HEK293 (cell line): ENCODE results near the gene ADCY10.
"Not testable (repeated sequence)": the region's sequence is repeated elsewhere in the genome, so short reads cannot be mapped to it uniquely, and the experiment has no call there.

Experiments
- CTCF ChIA-PET: fragments of 350-600 bp; formaldehyde crosslinking; extraction: SDS; loops from one replicate; lab custom pipeline; 2021; ENCODE audit warnings: antibody characterized with exemption; lab: Yijun Ruan, JAX
- POLR2A ChIA-PET: fragments of 300-600 bp; formaldehyde crosslinking; extraction: SDS; loops from one replicate; lab custom pipeline; 2020; ENCODE audit warnings: antibody characterized with exemption, inconsistent platforms; lab: Yijun Ruan, JAX
- H3K27ac ChIP-seq: fragments of 200-500 bp; sonication (Bioruptor generic); 2 replicates; pipeline ENCODE4 v1.5.1; 2014; ENCODE audit warnings: low read depth, low read length, control low read depth, inconsistent platforms; ENCODE audit errors: extremely low read depth
- H3K36me3 ChIP-seq, 2 experiments: fragments of 200-500 bp in 1 of 2; sonication (Bioruptor generic) in 1 of 2; 1 replicate in 1 of 2; 2 replicates in 1 of 2; pipeline ENCODE4 v1.5.1; 2014 to 2017; ENCODE audit warnings: inconsistent platforms in 2 of 2, low read length in 2 of 2; ENCODE audit not compliant: control insufficient read depth in 2 of 2, insufficient read depth in 1 of 2
- H3K4me1 ChIP-seq: fragments of 200-500 bp; sonication (Bioruptor generic); 2 replicates; pipeline ENCODE4 v1.5.1; 2014; ENCODE audit warnings: mild to moderate bottlenecking, low read length, inconsistent platforms; ENCODE audit not compliant: control insufficient read depth, insufficient read depth
- H3K4me3 ChIP-seq: 2 replicates; pipeline ENCODE4 v1.5.1; 2011; ENCODE audit warnings: low read depth, mild to moderate bottlenecking, control low read depth, low read length, moderate library complexity
- H3K9me3 ChIP-seq: fragments of 200-500 bp; sonication (Bioruptor generic); 2 replicates; pipeline ENCODE4 v1.5.1; 2014; ENCODE audit warnings: low read depth, low read length, inconsistent platforms; ENCODE audit not compliant: control insufficient read depth, insufficient read depth
- BCL11A ChIP-seq: fragments of 450-650 bp; formaldehyde crosslinking; IDR thresholded peaks from 2 replicates; pipeline ENCODE4 v1.5.1; 2016; ENCODE audit warnings: low read depth, missing biosample characterization, missing genetic modification characterization
- MYNN ChIP-seq: fragments of 450-650 bp; formaldehyde crosslinking; IDR thresholded peaks from 2 replicates; pipeline ENCODE4 v1.5.1; 2016; ENCODE audit warnings: missing biosample characterization, missing genetic modification characterization, borderline replicate concordance
- PBX3 ChIP-seq: sonication (generic); formaldehyde crosslinking; IDR thresholded peaks from 2 replicates; pipeline ENCODE4 v1.8.1; 2022; ENCODE audit warnings: mild to moderate bottlenecking, moderate library complexity, missing genetic modification reagents
- PRDM1 ChIP-seq: fragments of 450-650 bp; formaldehyde crosslinking; IDR thresholded peaks from 2 replicates; pipeline ENCODE4; 2016; ENCODE audit warnings: missing biosample characterization, missing genetic modification characterization
- TRIM28 ChIP-seq: IDR thresholded peaks from 2 replicates; pipeline ENCODE4 v1.6.1; 2011; ENCODE audit warnings: low read length, control low read depth, borderline replicate concordance
- ZFP41 ChIP-seq: fragments of 450-650 bp; formaldehyde crosslinking; IDR thresholded peaks from 2 replicates; pipeline ENCODE4 v1.5.1; 2016; ENCODE audit warnings: missing biosample characterization, missing genetic modification characterization, borderline replicate concordance
- ZNF138 ChIP-seq: fragments of 450-650 bp; formaldehyde crosslinking; IDR thresholded peaks from 2 replicates; pipeline ENCODE4 v1.5.1; 2016; ENCODE audit warnings: missing biosample characterization, missing genetic modification characterization, borderline replicate concordance
- ZNF146 ChIP-seq: fragments of 450-650 bp; formaldehyde crosslinking; IDR thresholded peaks from 2 replicates; pipeline ENCODE4 v1.5.1; 2016; ENCODE audit warnings: missing biosample characterization, missing genetic modification characterization
- ZNF223 ChIP-seq: fragments of 450-650 bp; formaldehyde crosslinking; IDR thresholded peaks from 2 replicates; pipeline ENCODE4 v1.5.1; 2016; ENCODE audit warnings: missing biosample characterization, missing genetic modification characterization
- ZNF24 ChIP-seq: fragments of 450-650 bp; formaldehyde crosslinking; IDR thresholded peaks from 2 replicates; pipeline ENCODE4 v1.5.1; 2016; ENCODE audit warnings: missing biosample characterization, missing genetic modification characterization
- ZNF394 ChIP-seq: fragments of 450-650 bp; formaldehyde crosslinking; IDR thresholded peaks from 2 replicates; pipeline ENCODE4 v1.5.1; 2016; ENCODE audit warnings: missing biosample characterization, missing genetic modification characterization, mild to moderate bottlenecking, moderate library complexity, borderline replicate concordance
- ZNF529 ChIP-seq: fragments of 450-650 bp; formaldehyde crosslinking; IDR thresholded peaks from 2 replicates; pipeline ENCODE4 v1.5.1; 2017; ENCODE audit warnings: missing genetic modification characterization, missing biosample characterization; ENCODE audit not compliant: insufficient replicate concordance
- ZNF626 ChIP-seq: fragments of 450-650 bp; sonication (Bioruptor Pico); formaldehyde crosslinking; IDR thresholded peaks from 2 replicates; pipeline ENCODE4 v1.5.1; 2018; ENCODE audit warnings: missing biosample characterization, missing genetic modification characterization, inconsistent platforms
- ZNF837 ChIP-seq: fragments of 450-650 bp; formaldehyde crosslinking; IDR thresholded peaks from 2 replicates; pipeline ENCODE4 v1.5.1; 2016; ENCODE audit warnings: missing biosample characterization, missing genetic modification characterization
- ZNF843 ChIP-seq: fragments of 450-650 bp; formaldehyde crosslinking; IDR thresholded peaks from 2 replicates; pipeline ENCODE4 v1.5.1; 2016; ENCODE audit warnings: missing biosample characterization, missing genetic modification characterization
- TF ChIP-seq, protein P1 (sequence below): fragments of 450-650 bp; formaldehyde crosslinking; IDR thresholded peaks from 2 replicates; pipeline ENCODE4; 2016; ENCODE audit warnings: missing biosample characterization, missing genetic modification characterization

ADCY10 gene

GRCh38 chr1:167808104-167808503 is 105.8 kb downstream of the ADCY10 start (continued):
- TF ChIP-seq PBX3 (CRISPR knock-in tag): no peak
- TF ChIP-seq PRDM1: no peak
- TF ChIP-seq BCL11A: no peak
- no peak for TF ChIP-seq ZNF223 (tag by site-specific recombination)
- TF ChIP-seq MYNN (tag by site-specific recombination): no peak
- TF ChIP-seq, protein P1, sequence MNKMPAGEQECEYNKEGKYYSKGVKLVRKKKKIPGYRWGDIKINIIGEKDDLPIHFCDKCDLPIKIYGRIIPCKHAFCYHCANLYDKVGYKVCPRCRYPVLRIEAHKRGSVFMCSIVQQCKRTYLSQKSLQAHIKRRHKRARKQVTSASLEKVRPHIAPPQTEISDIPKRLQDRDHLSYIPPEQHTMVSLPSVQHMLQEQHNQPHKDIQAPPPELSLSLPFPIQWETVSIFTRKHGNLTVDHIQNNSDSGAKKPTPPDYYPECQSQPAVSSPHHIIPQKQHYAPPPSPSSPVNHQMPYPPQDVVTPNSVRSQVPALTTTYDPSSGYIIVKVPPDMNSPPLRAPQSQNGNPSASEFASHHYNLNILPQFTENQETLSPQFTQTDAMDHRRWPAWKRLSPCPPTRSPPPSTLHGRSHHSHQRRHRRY: no peak
- no peak for TF ChIP-seq ZNF394 (tag by site-specific recombination)
- TF ChIP-seq ZNF626 (tag by site-specific recombination): no peak

DNA sequence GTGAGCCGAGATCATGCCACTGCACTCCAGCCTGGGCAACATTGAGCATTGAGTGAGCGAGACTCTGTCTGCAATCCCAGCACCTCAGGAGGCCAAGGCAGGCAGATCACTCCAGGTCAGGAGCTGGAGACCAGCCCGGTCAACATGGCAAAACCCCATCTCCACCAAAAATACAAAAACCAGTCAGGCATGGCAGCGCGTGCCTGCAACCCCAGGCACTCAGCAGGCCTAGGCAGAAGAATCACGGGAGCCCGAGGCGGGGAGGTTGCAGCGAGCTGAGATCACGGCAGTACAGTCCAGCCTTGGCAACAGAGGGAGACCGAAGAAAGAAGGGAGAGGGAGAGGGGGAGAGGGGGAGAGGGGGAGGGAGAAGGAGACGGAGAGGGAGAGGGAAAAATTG is 107.3 kb downstream of the ADCY10 start:
- POLR2A ChIA-PET, H3K9me3 ChIP-seq, H3K36me3 ChIP-seq, H3K4me3 ChIP-seq, H3K4me1 ChIP-seq, H3K27ac ChIP-seq: not testable (repeated sequence)
- CTCF ChIA-PET: interaction anchor here (0.7 kb wide), 1 partner anchor 28 kb away, joined by 3 read pairs; no protein-coding TSS in a partner anchor

- CTCF ChIA-PET, H3K27ac ChIP-seq, H3K9me3 ChIP-seq, H3K4me3 ChIP-seq, H3K4me1 ChIP-seq, POLR2A ChIA-PET, H3K36me3 ChIP-seq: not testable (repeated sequence)
Measured at GRCh38 chr1:167806235-167806634, 107.7 kb downstream of the ADCY10 start.

DNA sequence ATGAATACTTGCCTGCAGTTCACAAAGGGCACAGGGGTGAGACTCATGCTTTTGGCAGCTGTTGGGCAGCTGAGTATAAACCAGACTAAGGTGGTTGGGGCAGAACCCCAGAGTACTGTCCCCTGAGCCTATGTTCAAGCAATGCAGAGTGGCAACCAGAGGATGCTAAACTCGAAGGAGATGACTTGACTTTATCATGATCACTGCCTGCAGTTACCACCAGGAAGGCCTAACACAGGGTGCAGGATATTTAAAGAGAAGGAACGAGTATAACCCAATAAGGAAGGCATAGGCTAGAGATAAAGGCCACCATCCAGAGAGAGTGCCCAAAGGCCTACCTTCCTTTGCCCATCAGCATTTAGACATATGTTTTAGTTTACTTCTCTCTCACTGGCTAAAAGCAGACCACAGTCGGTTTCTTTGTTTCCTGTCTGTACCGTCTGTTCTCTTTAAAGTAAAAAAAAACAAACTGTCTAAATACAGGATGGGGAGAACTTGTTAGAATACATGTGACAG is 108.8 kb downstream of the ADCY10 start:
- Histone ChIP-seq H3K36me3 (no peaks in the 10 kb centered on the region), H3K27ac (no peak overlapping the region), H3K4me1 (no peaks in the 10 kb centered on the region), H3K9me3 (no peaks in the 10 kb centered on the region)
- CTCF ChIA-PET: no interaction called here
- TF ChIP-seq ZNF843 (tag by site-specific recombination) (no peak), ZNF146 (no peak), ZNF529 (tag by site-specific recombination) (no peak), ZNF24 (tag by site-specific recombination) (no peak), ZNF837 (tag by site-specific recombination) (no peak), ZFP41 (tag by site-specific recombination) (no peak), TRIM28 (no peak), ZNF138 (no peak)
- TF ChIP-seq, all 188 proteins: peak for 0
- H3K4me3 ChIP-seq: no peak overlapping the region
- POLR2A ChIA-PET: no interaction called here
